Measurements from ENCODE around the gene C14orf119.

Gene C14orf119

DNA sequence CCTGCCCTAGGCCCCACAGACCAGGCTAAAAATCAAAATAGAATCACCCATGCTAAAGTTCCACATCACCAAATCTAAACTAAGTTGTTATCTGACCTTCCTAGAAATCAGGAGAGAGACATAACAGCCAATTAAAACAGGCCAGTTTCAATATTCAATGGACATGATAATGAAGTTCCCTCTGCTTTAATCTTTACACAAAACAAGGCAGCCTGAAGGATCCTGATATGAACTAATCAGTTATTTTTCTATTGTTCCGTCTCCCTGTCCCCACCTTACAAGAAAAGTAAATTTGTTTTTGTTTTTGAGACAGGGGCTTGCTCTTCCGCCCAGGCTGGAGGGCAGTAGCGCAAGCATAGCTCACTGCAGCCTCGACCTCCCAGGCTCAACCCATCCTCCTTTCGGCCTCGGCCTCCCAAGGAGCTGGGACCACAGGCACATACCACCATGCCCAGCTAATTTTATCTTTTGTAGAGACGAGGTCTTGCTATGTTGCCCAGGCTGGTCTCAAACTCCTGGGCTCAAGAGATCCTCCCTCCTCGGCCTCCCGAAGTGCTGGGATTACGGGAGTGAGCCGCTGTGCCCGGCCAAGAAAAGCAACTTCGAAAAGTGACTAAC lies 29.1 kb downstream of the C14orf119 start:
- H3K4me3 ChIP-seq (ENCODE audit: low read depth, low read length, poor library complexity, severe bottlenecking) = no peak overlapping the region
- no peak overlapping the region for H3K9ac ChIP-seq (ENCODE audit: low read length)
- TF ChIP-seq, protein P1, sequence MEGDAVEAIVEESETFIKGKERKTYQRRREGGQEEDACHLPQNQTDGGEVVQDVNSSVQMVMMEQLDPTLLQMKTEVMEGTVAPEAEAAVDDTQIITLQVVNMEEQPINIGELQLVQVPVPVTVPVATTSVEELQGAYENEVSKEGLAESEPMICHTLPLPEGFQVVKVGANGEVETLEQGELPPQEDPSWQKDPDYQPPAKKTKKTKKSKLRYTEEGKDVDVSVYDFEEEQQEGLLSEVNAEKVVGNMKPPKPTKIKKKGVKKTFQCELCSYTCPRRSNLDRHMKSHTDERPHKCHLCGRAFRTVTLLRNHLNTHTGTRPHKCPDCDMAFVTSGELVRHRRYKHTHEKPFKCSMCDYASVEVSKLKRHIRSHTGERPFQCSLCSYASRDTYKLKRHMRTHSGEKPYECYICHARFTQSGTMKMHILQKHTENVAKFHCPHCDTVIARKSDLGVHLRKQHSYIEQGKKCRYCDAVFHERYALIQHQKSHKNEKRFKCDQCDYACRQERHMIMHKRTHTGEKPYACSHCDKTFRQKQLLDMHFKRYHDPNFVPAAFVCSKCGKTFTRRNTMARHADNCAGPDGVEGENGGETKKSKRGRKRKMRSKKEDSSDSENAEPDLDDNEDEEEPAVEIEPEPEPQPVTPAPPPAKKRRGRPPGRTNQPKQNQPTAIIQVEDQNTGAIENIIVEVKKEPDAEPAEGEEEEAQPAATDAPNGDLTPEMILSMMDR (IDR thresholded peaks at IDR 0.05; ENCODE audit: low read length) = no peak
- TF ChIP-seq EZH2 (IDR thresholded peaks at IDR 0.05; ENCODE audit: borderline replicate concordance, low read length) = no peak

DNA sequence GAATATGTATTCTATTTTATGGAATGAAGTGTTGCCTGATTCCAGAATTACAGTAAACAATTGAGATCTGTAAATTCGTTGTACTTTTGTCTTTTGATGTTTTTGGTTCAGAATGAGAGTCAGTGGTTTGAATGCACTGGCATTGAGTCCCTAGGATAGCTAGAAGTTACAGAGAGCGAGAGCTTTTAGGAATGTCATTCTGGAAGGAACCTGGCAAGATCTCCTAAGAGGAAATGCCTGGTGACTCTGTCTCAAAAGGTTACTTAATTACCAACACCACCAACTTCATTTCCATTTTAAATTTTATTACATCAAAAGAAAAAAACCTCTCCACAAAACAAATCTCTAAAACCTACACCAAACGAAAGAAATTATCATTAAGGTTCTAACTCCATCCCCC lies 29.7 kb downstream of the C14orf119 start:
- Histone ChIP-seq H3K4me1 (ENCODE audit: insufficient read depth, low read length, severe bottlenecking) (peaks cover 13% of the 10 kb centered on the region), H3K9ac (ENCODE audit: low read length) (no peak overlapping the region), H3K27me3 (ENCODE audit: insufficient read depth, low read length) (no peaks in the 10 kb centered on the region; the same call in 1 of the 2 replicates), H3K4me2 (ENCODE audit: low read length) (no peak overlapping the region), H3F3A (ENCODE audit: insufficient read depth, low read length) (no peaks in the 10 kb centered on the region), H3K36me3 (ENCODE audit: insufficient read depth, low read length) (no peaks in the 10 kb centered on the region), H3K79me2 (ENCODE audit: insufficient read depth, low read length) (no peaks in the 10 kb centered on the region), H4K20me1 (ENCODE audit: insufficient read depth, low read length) (no peaks in the 10 kb centered on the region), H3K9me3 (ENCODE audit: low read length) (no peaks in the 10 kb centered on the region), H3K4me3 (ENCODE audit: low read depth, low read length, poor library complexity, severe bottlenecking) (no peak overlapping the region), H2AFZ (ENCODE audit: low read length) (no peak overlapping the region), H3K27ac (ENCODE audit: low read depth, low read length, poor library complexity, severe bottlenecking) (no peak overlapping the region), H3K9me2 (ENCODE audit: low read depth, low read length) (no peaks in the 10 kb centered on the region)
- TF ChIP-seq, protein P1 (IDR thresholded peaks at IDR 0.05; ENCODE audit: low read length) = no peak
- TF ChIP-seq EZH2 (IDR thresholded peaks at IDR 0.05; ENCODE audit: borderline replicate concordance, low read length) = no peak

More for the DNA sequence above, 29.1 kb downstream of the C14orf119 start:
- Histone ChIP-seq H3K4me2 (ENCODE audit: low read length) (no peak overlapping the region), H3K27me3 (ENCODE audit: insufficient read depth, low read length) (no peaks in the 10 kb centered on the region; the same call in 1 of the 2 replicates), H2AFZ (ENCODE audit: low read length) (no peak overlapping the region), H3F3A (ENCODE audit: insufficient read depth, low read length) (no peaks in the 10 kb centered on the region), H3K79me2 (ENCODE audit: insufficient read depth, low read length) (no peaks in the 10 kb centered on the region), H3K9me2 (ENCODE audit: low read depth, low read length) (no peaks in the 10 kb centered on the region), H3K36me3 (ENCODE audit: insufficient read depth, low read length) (no peaks in the 10 kb centered on the region), H4K20me1 (ENCODE audit: insufficient read depth, low read length) (no peaks in the 10 kb centered on the region), H3K27ac (ENCODE audit: low read depth, low read length, poor library complexity, severe bottlenecking) (no peak overlapping the region), H3K4me1 (ENCODE audit: insufficient read depth, low read length, severe bottlenecking) (peaks cover 19% of the 10 kb centered on the region), H3K9me3 (ENCODE audit: low read length) (no peaks in the 10 kb centered on the region)

DNA sequence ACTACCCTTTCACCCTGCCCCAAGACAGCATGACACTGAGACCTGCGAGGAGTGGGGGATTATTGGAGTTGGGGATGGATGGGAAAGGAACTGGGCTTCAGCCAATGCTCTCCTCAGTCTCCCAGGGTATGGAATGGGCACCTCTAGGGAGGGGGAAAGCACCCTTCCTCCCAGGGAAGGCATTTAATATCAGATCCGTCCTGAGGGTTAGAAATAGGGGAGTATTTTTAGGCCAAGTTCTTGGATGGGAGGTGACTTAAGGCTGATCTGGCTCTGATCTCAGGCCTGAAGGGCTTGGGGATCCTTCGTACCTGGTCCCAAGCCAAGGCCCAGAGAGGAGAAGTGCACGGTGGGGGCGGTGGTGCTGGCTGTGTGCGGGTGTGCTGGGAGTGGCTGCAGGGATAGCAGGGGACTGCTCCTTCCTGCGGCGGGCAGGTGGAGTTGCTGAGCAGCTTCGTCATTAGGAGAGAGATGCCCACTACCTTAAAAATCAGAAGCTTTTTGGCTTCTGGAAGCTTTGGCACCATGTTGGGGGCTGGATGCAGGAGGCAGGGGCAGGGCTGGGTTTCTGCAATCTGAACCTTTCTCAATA lies 30.7 kb downstream of the C14orf119 start:
- H3K36me3 ChIP-seq (ENCODE audit: insufficient read depth, low read length) = no peaks in the 10 kb centered on the region
- no peak overlapping the region for H3K4me2 ChIP-seq (ENCODE audit: low read length)
- no peaks in the 10 kb centered on the region; the same call in 1 of the 2 replicates for H3K27me3 ChIP-seq (ENCODE audit: insufficient read depth, low read length)
- no peaks in the 10 kb centered on the region for H3K9me3 ChIP-seq (ENCODE audit: low read length)
- H3K27ac ChIP-seq (ENCODE audit: low read depth, low read length, poor library complexity, severe bottlenecking) = no peak overlapping the region
- peaks cover 3% of the 10 kb centered on the region for H3K4me1 ChIP-seq (ENCODE audit: insufficient read depth, low read length, severe bottlenecking)
- no peaks in the 10 kb centered on the region for H3K79me2 ChIP-seq (ENCODE audit: insufficient read depth, low read length)
- TF ChIP-seq, protein P1 (IDR thresholded peaks at IDR 0.05; ENCODE audit: low read length) = no peak
- no peak for TF ChIP-seq EZH2 (IDR thresholded peaks at IDR 0.05; ENCODE audit: borderline replicate concordance, low read length)
- no peak overlapping the region for H3K4me3 ChIP-seq (ENCODE audit: low read depth, low read length, poor library complexity, severe bottlenecking)
- no peaks in the 10 kb centered on the region for H3F3A ChIP-seq (ENCODE audit: insufficient read depth, low read length)
- H4K20me1 ChIP-seq (ENCODE audit: insufficient read depth, low read length) = no peaks in the 10 kb centered on the region
- H2AFZ ChIP-seq (ENCODE audit: low read length) = no peak overlapping the region
- H3K9me2 ChIP-seq (ENCODE audit: low read depth, low read length) = no peaks in the 10 kb centered on the region
- H3K9ac ChIP-seq (ENCODE audit: low read length) = no peak overlapping the region
